ENCODE measurements around the gene RARG.
"Not testable (repeated sequence)": the region's sequence is repeated elsewhere in the genome, so short reads cannot be mapped to it uniquely, and the experiment has no call there.

RARG gene

DNA sequence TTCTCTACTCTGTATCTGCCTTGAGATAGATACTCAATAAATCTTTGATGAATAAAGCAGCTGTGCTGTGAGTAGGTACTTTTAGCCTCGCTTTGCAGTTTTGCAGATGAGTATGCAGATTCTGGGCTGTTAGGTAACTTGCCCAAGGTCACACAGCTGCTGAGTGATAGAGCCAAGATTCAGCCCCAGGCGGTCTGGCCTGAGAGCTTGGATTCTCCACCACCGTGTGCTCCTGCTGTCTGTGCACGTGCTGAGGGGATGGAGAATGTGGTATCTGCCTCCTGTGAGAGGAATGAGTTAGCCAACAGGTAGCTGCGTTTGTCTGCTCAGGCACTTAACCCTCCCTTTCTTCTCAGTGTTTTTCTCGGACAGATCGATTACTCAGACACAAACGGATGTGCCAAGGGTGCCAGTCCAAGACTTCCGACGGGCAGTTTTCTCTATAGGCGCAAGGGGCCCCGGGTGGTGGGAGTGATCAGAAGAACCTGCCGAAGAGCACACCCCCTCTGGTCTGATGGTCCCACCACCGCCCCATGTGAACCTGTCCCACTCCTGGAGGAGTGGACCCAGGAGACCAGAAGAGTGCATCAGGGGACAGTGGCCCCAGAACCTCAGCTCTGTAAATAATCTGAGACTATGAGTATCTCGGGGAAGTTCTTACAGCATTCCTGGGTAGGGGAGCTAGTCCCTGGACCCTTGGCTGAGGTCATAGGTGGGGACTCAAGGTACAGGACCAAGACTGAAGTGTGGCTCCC, 44.7 kb downstream of the RARG start:
- DNase-seq, result no peak

DNA sequence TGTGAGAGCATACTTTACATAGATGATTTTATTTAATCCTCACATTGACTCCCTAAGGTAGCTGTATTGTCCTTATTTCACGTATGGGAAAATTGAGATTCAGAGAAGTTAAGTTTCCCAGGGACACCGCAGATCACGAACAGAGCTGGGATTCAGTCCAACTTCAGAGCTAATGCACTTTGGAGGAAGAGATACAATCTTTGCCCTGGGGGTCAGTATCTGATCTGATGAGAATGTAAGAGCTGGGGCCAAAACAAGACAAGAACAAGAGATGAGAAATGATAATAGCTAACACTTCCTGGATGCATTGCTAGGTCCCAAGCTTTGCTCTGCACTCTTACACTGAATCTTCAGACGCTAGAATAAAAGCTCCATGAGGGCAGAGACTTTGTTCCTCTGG, 45.3 kb downstream of the RARG start:
- DNase-seq, result no peak

DNA sequence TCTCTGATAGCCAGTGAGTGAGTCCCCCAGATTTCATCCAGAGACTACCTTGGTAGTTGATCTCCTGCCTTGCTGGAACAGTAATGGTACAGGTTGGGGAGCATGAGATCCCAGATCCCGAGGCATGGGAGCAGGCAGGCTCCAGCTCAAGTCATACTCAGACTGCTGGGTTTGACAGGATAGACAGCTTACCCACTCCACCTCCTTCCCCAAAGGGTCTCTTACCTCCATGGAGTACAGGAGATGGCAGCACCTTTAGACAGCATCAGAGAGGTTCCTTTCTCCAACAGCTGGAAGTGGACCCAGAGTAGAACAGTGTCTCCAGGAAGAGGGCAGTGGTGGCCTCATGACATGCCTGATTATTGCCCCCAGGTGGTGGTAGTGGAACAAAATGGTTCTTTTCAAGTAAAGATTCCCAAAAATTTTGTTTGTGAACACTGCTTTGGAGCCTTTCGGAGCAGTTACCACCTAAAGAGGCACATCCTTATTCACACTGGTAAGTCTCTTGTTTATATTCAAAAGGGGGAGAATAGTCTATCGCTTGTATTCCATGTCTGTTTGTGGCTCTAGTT, 46.3 kb downstream of the RARG start:
- no peak for DNase-seq

DNA sequence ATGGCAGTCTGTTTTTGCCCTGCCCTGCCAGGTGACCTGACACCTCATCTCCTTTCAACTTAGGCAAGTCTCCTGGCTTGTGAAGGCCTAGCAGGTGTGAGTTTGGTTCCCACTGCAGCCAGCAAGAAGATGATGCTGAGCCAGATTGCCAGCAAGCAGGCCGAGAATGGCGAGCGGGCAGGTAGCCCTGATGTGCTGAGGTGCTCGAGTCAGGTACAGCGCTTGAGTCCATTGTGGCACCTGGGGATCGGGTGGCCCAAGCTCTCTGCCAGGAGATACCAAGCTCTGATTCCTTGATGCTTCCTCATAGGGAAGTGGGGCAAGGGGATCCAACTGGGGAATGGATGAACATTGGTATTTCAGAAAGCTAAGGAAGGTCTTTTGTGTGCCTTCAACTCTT, 47.2 kb downstream of the RARG start:
- no peak for DNase-seq

DNA sequence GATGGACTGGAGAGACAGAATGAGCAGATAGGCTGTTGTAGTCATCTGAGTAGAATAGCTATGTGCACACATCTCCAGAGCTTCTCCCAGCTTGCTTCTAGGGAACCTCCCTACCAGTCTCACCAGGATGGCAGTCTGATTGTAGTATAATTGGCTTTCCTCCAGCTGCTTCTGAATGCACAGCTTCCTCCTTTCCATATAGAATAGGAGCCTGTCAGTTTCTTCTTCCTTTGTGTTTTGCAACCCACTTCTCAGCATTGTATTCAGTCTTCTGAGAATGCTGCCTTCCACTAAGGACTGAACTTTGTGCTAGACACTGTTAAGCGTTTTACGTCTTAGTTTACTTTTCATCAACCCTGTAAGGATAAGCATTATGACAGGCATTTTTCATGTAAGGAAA, 49.1 kb downstream of the RARG start:
- no peak for DNase-seq

DNA sequence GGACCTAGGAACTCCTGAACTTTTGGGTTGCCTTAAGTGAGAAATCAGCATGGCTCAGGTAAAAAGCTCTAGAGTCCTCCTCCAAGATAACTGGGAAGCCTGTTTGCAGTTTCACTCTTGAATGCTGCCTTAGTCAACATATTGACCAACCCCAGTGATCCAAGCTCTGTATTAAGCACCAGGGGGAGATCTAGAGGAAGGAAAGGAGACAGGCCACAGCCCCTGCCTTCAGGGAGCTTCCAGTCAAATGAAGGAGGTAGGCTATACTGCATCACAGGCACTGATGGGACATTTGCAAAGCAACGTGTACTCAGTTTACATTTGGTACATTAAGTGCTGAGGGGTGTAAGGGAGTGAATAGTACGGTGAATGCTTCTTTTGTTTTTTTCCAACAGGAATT, 50.1 kb downstream of the RARG start:
- no peak for DNase-seq

DNA sequence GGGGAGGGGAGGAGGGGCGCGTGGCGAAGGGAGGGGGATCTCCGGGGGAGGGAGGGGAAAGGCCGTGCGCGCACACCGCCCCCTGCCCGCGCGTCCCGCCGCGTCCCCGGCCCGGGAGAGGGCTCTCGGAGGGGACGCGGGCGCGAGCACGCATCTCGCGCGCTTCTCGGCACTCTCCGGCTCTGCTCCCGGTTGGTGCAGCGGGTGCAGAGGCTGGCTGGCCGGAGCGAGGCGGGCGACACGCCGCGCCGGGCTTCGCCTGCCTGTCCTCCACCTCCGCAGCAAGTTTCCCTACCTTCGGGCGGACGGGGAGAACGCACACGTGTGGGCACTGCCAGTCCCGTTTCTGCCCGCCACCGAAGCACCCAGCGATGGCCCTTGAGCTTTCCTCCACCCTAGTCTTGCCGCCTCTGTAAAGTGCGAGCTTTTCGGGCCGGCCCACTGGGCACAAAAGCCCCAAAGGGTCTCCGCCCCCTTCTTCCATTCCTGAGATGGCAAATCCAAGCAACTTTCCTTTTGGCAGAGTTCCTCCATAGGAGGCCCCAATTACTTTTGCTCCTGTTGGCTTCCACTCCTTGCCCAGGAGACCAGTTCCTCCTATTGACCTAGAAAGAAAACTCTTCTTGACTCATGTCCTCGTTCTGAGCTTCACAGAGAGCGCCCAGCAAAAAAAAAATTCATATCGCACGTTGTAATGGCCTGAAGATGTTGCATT, 50.9 kb downstream of the RARG start:
- peak; percentile 28 for DNase-seq

DNA sequence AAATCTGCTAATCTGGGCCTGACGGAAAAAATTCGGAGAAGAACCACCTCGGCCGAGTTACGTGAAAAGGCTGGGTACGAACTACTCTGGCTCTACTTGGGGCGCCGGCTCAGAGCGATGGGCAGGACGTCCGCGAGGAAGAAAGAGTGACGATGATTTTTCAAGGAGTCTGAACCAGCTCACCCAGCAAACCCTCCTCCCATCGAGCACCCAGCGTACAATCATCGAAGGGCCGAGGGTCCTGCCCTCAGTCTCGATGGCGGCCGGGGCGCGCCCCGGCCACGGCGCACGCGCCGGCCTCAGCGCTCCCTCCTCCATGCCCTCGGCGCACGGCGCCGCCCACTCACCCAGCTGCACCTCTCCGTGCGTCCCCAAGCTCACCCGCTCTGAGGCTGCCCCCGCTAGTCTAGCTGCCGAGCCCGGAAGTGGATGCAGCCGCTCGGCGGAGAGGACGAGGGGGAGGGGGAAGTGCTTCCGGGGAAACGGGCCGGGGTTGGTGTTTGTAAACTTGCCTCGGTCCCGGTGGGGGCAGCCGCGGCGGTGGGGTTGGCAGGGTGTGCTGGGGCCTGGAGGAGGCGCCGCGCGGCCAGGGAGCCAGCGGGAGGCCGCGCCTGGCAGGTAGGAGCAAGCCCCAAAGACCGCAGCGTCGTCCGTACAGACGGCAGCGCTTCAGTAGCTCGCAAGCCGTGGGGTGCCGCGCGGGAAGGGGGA, 51.6 kb downstream of the RARG start, which contains the start of the genes CSAD and ZNF740:
TSS of gene CSAD (minus strand) at position 706 of the 711 bp plus-strand sequence. CDS start 7,455 bp downstream, outside the sequence.
TSS of gene ZNF740 (plus strand) at position 503 of the 711 bp plus-strand sequence. CDS start 1,262 bp downstream, outside the sequence.
- peak; percentile 90 for DNase-seq

DNA sequence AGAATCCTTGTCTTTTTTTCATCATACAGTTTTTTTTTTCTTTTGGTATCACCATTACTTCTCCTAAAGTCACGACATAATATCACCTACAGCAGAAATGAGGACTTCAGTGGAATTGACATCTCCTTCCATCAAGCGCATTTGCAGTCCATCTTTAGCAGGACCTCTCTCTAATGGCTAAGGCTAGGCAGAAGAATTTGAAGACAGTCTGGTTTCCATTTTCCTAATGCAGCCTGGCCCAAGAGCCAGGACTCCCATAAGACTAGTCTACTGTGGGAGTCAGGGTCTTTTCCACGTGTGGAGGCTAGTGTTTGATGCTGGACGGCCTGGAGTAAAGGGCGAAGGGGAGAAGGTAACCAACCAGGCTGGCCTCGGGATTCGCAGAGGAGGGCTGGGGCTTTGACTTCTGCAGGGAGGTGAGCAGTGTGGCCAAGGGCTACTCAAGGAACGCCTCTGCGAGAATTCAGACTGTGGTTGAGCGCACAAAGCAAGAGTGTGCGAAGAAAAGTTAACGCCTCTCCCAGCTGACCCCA, 52.3 kb downstream of the RARG start:
- peak; percentile 27 for DNase-seq

DNA sequence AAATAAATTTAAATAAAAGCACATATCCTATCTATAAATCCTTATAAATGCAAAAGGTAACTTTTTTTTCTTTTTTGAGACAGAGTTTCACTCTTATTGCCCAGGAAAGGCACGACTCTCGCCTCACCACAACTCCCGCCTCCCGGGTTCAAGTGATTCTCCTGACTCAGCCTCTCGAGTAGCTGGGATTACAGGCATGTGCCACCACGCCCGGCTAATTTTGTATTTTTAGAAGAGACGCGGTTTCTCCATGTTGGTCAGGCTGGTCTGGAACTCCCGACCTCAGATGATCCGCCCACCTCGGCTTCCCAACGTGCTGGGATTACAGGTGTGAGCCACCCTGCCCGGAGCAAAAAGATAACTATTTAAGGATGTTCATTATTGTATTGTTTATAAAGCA, 53.2 kb downstream of the RARG start:
- not testable (repeated sequence) for DNase-seq

DNA sequence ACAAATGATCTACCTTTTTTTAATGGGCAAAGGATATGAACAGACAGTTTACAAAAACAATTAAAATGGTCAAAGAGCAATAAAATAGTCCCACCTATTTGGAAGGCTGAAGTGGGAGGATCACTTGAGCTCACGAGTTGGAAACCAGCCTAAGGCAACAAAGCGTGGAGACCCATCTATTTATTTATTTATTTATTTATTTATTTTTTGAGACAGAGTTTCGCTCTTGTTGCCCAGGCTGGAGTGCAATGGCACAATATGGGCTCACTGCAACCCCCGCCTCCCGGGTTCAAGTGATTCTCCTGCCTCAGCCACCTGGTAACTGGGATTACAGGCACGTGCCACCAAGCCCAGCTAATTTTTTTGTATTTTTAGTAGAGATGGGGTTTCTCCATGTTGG, 54.6 kb downstream of the RARG start:
- not testable (repeated sequence) for DNase-seq

DNA sequence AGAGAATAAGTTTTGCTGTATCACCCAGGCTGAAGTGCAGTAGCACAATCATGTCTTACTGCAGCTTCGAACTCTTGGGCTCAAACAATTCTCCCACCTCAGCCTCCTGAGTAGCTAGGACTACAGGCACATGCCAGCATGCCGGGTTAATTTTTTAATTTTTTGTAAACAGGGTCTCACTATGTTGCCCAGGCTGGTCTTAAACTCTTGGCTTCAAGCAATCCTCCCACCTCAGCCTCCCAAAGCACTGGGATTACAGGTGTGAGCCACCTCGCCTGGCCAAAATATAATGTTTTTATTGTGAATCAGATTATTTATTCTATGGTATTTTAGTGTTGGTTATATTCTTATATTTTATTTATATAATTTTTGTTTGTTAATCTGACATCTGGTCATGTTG, 55.3 kb downstream of the RARG start:
- no peak for DNase-seq

DNA sequence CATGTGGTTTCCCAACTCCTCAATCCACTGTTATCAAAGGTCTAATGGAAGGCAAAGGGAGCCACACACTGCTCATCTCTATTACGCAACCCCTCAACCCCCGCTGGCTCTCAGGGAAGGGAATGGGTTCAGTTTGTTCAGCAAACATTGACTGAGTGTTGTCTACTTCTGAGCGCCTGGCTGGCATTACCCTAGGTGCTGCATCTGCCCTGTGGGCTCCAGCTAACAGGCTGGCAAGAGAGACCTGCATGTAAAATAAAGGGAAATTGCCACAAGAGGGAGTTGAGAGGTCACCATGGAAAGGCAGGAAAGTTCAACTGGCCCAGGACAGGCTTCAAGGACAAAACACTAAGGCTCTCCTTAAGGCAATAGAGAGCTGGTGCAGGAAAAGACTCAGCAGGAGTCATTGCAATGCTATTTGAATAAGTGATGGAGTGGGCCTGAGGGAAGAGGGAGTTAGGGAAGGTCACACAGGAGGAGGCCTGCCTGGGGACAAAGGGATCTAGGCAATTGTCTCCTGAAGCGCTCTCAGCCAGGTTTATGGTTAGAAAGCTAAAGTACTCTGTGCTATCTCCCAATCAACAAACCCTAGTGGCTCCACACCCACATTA, 57.0 kb downstream of the RARG start:
- DNase-seq, result no peak

DNA sequence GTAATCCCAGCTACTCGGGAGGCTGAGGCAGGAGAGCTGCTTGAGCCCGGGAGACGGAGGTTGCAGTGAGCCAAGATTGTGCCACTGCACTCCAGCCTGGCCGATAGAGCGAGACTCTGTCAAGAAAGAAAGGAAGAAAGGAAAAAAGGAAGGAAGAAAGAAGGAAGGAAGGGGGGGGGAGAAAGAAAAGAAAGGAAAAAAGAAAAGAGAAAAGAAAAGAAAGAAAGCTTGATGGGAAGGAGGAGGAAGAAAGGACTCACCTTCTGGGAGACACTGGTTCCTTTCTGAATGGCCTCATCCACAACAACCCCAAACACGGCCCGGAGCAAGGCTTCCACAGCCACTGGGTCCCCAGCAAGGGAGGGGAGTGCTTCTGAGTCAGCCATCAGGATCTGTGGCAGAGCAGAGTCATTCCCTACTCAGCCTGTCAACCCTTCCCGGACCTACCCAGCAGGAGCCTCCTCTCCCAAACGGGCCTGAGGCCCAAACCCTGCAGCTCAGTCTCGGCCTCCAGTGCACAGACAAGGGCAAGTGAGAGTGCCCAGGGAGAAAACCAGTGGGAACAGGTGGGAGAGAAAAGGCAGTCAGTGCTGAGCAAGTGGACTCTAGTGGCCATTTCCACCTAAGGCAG, 58.8 kb downstream of the RARG start:
- DNase-seq, result no peak

DNA sequence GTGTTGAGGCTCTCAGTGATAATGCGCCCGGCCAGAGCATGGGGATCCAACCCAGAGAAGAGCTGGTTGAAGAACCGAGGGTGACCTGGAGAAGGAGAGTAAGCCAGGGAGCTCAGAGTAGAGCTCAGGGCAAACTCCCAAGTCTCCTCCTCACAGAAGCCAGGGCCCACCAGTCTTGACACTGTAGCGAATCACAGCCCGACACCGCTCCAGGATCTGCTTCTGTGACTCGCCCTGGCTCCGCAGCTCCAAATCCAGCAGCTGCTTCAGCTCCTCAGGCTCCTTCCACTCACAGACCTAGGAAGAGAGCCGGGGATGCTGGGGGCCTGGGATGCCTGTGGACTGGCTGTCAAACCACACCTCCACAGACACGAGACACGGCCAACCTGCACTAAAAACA, 59.7 kb downstream of the RARG start:
- no peak for DNase-seq

DNA sequence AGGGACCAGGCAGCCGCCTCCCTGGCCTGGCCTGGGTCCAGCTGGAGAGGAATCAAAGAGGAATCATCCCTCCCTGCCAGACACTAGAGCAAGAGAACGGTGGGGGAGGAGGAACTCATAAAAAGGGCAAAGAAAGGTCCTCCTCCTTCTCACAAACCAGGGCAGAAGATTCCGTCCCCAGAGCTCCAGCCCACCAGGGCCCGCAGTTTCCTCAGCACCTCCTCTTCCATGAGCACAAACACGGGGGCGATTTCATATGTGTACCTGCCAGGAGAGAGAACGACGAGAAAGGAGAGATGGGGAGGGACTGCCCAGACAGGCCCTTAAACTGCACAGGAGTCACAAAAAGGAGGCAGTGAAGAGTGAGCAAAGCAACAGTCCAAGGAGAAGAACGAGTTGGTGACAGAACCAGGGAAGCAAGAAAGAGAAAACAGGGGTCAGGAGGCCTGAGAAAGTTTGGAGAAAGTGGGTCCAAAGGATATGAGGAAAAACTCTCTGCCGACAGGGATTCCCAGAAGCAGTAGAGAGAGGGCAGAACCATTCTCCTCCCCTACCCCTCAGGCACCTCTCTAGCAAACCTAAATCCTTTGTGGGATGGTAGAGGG, 60.2 kb downstream of the RARG start:
- no peak for DNase-seq

DNA sequence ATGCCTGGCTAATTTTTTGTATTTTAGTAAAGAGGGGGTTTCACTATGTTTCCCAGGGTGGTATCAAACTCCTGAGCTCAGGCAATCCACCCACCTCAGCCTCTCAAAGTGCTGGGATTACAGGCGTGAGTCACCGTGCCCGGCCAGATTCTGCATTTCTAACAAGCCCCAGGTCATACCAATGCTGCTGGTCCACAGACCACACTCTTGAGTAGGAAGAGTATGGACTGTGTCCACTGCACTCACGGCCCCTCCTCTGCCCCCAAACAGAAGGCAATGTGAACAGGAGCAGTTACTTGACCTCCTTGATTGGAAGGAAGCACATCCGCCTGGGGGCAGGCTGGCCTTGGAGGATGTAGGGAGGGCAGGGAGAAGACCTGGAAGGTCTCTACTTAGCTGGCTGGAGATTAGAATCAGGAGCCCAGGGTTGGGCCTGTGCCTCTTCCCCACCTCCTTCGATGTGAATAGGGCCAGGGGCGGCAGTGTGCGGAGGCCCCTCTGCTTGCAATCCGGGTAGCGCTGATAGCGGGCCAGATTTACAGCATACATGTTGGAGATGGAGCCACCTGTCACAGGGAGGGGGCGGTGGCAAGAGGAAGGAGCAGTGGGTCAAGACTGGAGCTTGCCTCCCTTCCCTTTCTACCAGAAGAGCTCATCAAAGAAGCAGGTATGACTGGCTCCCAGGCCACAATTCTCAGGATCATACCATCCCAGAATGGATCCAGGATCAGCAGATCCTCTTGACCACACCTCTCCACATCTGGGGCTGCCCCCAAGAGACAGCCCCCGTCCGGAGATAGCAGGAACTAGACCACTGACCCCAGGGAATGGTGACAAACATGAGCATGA, 60.9 kb downstream of the RARG start:
- no peak for DNase-seq

DNA sequence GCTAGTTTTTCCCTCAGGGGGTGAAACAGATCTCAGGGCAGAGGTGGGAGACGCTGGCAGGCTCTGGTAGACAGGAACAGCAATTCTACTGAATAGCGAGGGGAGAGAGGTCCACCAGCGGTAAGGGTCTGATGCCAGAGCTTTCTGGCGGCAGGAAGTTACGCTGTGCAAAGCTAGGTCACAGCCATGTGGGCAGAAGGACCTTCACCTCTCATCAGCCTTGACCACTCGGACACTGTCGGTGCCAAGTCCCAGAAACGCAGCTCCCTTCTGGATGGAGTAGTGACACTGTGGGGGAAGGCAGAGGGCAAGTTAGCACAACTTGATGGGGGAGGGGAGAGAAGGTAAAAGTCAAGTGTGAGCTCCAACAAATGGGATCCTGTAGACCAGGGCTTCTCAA, 61.8 kb downstream of the RARG start:
- no peak for DNase-seq

DNA sequence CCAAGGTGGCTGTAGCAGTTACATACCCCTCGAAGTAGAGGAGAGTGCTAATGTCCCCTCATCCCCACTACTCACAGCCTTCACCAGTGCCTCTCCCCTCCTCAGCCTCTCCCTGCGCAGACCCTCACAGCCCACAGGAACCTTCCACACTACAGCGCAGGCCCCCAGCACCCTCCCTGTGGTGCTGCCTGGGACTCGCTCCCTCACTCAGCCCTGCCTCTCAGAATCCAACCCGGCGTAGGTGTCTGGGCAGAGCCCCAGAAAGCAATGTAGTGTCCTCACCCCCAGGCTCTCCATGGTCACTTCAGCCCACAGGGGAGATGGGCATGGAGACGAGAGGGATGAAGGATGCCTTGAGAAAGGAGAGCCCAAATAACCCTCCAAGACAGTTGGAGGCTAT, 62.4 kb downstream of the RARG start:
- no peak for DNase-seq

DNA sequence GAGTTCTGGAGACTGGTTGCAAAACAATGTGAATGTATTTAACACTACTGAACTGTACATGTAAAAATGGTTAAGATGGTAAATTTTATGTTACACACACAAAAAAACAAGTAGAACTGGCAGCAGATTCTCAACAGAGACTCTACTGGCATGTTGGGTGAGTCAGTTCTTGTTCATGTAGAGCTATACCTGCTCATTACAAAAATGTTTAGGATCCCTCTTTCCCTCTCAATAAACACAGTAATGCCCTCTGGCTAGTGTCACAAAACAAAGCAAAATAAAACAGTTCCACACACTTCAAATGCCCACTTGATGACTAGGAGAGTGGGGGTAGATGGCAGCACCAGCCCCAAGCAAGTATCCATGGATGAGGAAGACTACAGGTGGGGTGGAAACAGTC, 65.2 kb downstream of the RARG start:
- DNase-seq, result no peak

DNA sequence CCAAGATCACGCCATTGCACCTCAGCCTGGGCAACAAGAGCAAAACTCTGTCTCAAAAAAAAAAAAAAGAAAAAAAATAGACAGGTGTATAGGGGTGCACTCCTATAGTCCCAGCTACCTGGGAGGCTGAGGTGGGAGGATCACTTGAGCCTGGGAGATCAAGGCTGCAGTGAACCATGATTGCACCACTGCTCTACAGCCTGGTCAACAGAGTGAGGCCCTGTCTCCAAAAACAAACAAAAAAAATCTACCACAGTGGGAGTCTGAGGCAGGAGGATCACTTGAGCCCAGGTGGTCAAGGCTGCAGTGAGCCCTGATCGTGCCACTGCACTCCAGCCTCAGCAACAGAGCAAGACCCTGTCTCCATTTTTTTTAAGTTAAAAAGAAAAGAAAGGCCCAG, 69.0 kb downstream of the RARG start:
- DNase-seq, result not testable (repeated sequence)
